Spleen (tissue), 11 donors: ENCODE measurements around the gene BANP. TPM values are rescaled to one million over a fixed set of nuclear protein-coding genes. Genes with fewer than 3 reads are reported as not detected.

Experiments
- DNase-seq: peaks from one replicate; pipeline ENCODE4 v3.0.0-alpha.2; 2020
- H3K27ac ChIP-seq, 8 donors: fragments of 200-600 bp; sonication (generic) in 7 of 8; 1 replicate in 4 of 8; 2 replicates in 4 of 8; pipeline versions ENCODE4 v1.5.0 to v1.8.0; 2016 to 2021; ENCODE audit warnings: inconsistent platforms in 4 of 8, mild to moderate bottlenecking in 4 of 8, moderate library complexity in 1 of 8
- H3K27me3 ChIP-seq, 7 donors: fragments of 200-600 bp; sonication (generic) in 6 of 7; replicated peaks in 1 of 7; 1 replicate in 4 of 7; 2 replicates in 3 of 7; pipeline versions ENCODE4 v1.5.0 to v1.8.0; 2016 to 2021; ENCODE audit warnings: inconsistent platforms in 3 of 7, mild to moderate bottlenecking in 1 of 7
- H3K36me3 ChIP-seq, 6 donors: fragments of 200-600 bp; sonication (generic) in 5 of 6; 1 replicate in 4 of 6; 2 replicates in 2 of 6; pipeline versions ENCODE4 v1.5.0 to v1.8.0; 2016 to 2021; ENCODE audit warnings: inconsistent platforms in 2 of 6
- H3K4me1 ChIP-seq, 6 donors: fragments of 200-600 bp; sonication (generic) in 5 of 6; 1 replicate in 3 of 6; 2 replicates in 3 of 6; pipeline versions ENCODE4 v1.5.0 to v1.8.0; 2016 to 2021; ENCODE audit warnings: inconsistent platforms in 3 of 6
- H3K4me3 ChIP-seq, 8 donors: fragments of 200-600 bp; sonication (generic) in 7 of 8; 1 replicate in 4 of 8; 2 replicates in 4 of 8; pipeline versions ENCODE4 v1.5.0 to v1.8.0; 2016 to 2021; ENCODE audit warnings: inconsistent platforms in 4 of 8, mild to moderate bottlenecking in 4 of 8, moderate library complexity in 2 of 8
- H3K9me3 ChIP-seq, 8 donors: fragments of 200-600 bp; sonication (generic) in 7 of 8; 1 replicate in 4 of 8; 2 replicates in 4 of 8; pipeline versions ENCODE4 v1.5.0 to v1.8.0; 2016 to 2021; ENCODE audit warnings: inconsistent platforms in 4 of 8
- POLR2A ChIP-seq, 3 donors: fragments of 450-650 bp; IDR thresholded peaks; one replicate each; pipeline ENCODE4 v1.5.1; 2017; ENCODE audit warnings: antibody characterized with exemption in 3 of 3, mild to moderate bottlenecking in 1 of 3
- POLR2AphosphoS5 ChIP-seq, 3 donors: sonication (generic); formaldehyde crosslinking; IDR thresholded peaks; one replicate each; pipeline ENCODE4 v1.5.1; 2017; ENCODE audit warnings: antibody characterized with exemption in 3 of 3
- WGBS, 5 donors: extraction: QIAGEN DNeasy Blood & Tissue Kit in 3 of 5; methylation state at CpG; one replicate each; pipeline versions ENCODE4 v1.1.5 to v1.1.7; 2013 to 2018; 5-methylcytosine and 5-hydroxymethylcytosine counted together
- intact Hi-C: fragments of 100-400 bp; cut with DNase I; formaldehyde crosslinking; loops from one replicate; pipeline ENCODE4 v1.15.0; 2023; ENCODE audit warnings: low total_unique reads
- polyA plus RNA-seq, 3 donors: library from polyadenylated mRNA; stranded (reverse); fragments of 200-250 nt; gene quantifications; one replicate each; pipeline ENCODE4 v1.2.1, GENCODE V29; 2013
- total RNA-seq, 7 donors: library from RNA; depleted of rRNA in 3 of 7; stranded (reverse); fragments of >200 nt in 3 of 7; fragmentation: NEBNext Ultra II Directional in 4 of 7; extraction: Animal tissue kit (Norgen Biotek cat#: 25700) in 4 of 7; gene quantifications; one replicate each; pipeline versions ENCODE4 v1.1.0 to v1.2.1, GENCODE V29; 2016 to 2021
- TF ChIP-seq, protein P1 (sequence below), 11 experiments: fragments of 200-600 bp in 7 of 11; fragments of 450-650 bp in 4 of 11; sonication (generic) in 4 of 11; IDR thresholded peaks in 8 of 11; conservative IDR thresholded peaks in 3 of 11; 1 replicate in 7 of 11; 2 replicates in 4 of 11; pipeline versions ENCODE4 v1.4.0 to v1.8.0; 2016 to 2021; ENCODE audit warnings: antibody characterized with exemption in 11 of 11, inconsistent platforms in 4 of 11, mild to moderate bottlenecking in 1 of 11
- donor health status: healthy with polysubstance abuse.
- donor health status: DM: no; HTN: no; CAD: no; lungs with moderate emphysema.
- donor health status: DM: no; HTN: no; CAD: no.
- donor health status: Bipolar disorder and iron deficiency.
- donor health status: healthy.
- donor health status: DM: no; HTN: no; CAD: no.
- donor health status: DM: yes; HTN: yes; CAD: no.

The BANP gene
- total and polyA plus RNA-seq, 10 donors = 15.9 to 57.1 (median 42.7) TPM

DNA sequence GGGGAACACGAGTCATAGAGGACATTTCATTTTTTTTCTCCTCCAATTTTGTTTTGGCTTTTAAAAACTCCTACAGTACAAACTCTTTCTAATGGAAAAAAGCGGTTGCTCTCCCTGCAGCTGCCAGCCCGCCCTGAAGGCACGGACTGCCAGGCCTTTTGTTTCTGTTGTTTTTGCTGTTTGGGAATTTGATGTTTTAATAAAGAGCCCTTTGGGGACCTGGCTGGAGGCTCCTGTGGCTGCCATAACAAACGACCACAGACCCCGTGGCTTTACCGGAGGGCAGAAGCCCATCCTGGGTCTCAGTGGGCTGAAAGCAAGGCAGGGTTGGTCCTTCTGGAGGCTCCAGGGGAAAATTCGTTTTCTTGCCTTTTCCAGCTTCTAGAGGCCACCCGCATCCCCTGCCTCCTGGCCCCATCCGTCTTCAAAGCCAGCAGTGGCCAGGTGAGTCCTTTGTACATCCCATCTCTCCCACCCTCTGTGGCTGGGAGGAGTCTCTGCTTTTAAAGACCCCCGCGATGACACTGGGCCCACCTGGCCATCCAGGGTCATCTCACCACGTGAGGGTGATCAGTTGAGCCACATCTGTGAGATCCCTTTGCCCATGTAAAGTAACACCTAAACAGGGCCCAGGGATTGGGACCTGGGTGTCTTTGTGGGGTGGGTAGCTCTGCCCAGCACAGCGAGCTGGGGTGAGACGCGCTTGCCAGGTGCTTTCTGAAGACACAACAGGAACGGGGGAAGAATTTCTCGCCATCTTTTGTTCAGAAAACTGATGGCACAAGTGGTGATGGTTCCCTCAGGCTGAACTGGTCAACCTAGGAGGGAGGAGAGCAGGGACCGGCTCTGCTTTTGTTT lies 113.9 kb downstream of the BANP start:
- Histone ChIP-seq H3K4me1 (peaks cover 0 to 24% (median 15%) of the 10 kb centered on the region in 6 donors), H3K9me3 (no peaks in the 10 kb centered on the region), H3K27ac (no peak overlapping the region), H3K27me3 (no peaks in the 10 kb centered on the region), H3K36me3 (peaks cover 0 to 100% (median 24%) of the 10 kb centered on the region in 6 donors), H3K4me3 (no peak overlapping the region)
- peak; percentile 51 for DNase-seq
- WGBS, 5 donors = 94 to 97% (median 97%) methylated on average over 19 of the region's 19 CpGs
- intact Hi-C loops = no loop called here
- TF ChIP-seq POLR2AphosphoS5 (IDR thresholded peaks at IDR 0.05) (no peak), POLR2A (IDR thresholded peaks at IDR 0.05) (no peak)
- TF ChIP-seq, protein P1, sequence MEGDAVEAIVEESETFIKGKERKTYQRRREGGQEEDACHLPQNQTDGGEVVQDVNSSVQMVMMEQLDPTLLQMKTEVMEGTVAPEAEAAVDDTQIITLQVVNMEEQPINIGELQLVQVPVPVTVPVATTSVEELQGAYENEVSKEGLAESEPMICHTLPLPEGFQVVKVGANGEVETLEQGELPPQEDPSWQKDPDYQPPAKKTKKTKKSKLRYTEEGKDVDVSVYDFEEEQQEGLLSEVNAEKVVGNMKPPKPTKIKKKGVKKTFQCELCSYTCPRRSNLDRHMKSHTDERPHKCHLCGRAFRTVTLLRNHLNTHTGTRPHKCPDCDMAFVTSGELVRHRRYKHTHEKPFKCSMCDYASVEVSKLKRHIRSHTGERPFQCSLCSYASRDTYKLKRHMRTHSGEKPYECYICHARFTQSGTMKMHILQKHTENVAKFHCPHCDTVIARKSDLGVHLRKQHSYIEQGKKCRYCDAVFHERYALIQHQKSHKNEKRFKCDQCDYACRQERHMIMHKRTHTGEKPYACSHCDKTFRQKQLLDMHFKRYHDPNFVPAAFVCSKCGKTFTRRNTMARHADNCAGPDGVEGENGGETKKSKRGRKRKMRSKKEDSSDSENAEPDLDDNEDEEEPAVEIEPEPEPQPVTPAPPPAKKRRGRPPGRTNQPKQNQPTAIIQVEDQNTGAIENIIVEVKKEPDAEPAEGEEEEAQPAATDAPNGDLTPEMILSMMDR (IDR thresholded peaks at IDR 0.05 in 8 of 11, conservative IDR thresholded peaks at IDR 0.05 in 3 of 11) = no peak

DNA sequence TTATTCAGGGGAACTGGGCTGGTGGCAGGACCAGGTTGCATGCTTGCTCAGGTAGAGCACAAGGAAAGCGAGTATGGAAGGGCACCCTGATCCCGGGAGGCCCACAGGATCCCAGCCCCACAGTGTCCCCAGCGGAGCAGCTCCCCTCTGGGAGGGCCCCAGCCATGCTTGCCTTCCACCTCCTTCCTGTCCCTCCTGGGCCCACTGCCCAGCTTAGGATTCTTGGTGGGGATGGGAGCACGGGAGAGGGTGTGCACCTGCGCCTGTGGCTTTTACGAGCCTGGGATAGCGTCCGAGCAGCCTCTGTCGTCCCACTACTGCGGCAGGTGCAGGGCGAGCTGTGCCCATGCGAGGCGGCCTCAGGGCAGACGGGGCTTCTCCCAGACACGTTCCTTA lies 114.5 kb downstream of the BANP start:
- no peaks in the 10 kb centered on the region for H3K9me3 ChIP-seq
- 96 to 100% (median 97%) methylated on average over 1 to 15 of the region's 15 CpGs for WGBS, 5 donors
- H3K4me1 ChIP-seq = peaks cover 0 to 31% (median 17%) of the 10 kb centered on the region in 6 donors
- intact Hi-C loops = no loop called here
- peaks cover 0 to 100% (median 20%) of the 10 kb centered on the region in 6 donors for H3K36me3 ChIP-seq
- no peak overlapping the region for H3K4me3 ChIP-seq
- H3K27me3 ChIP-seq = no peaks in the 10 kb centered on the region
- DNase-seq = peak; percentile 69
- H3K27ac ChIP-seq = no peak overlapping the region
- TF ChIP-seq POLR2AphosphoS5 (IDR thresholded peaks at IDR 0.05) = no peak
- TF ChIP-seq, protein P1 (IDR thresholded peaks at IDR 0.05 in 8 of 11, conservative IDR thresholded peaks at IDR 0.05 in 3 of 11) = no peak

DNA sequence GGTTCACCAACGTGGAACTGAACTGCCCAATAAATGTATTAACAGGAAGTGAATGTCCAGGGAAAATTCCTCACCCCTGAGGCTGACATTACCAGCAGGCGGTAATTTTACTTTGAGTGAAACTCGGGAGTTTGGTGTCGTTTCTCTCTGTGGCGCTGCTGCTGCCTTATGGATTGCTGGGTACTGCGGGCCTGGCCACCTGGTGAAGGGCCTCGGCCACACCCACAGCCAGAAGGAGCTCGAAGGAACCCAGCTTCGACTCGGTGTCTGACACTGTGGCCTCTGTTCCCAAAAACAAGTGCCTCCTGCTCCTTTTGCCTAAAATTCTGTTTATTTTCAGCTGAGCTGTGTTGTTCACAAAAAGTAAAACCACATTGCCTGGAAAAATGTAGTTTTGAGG lies 115.0 kb downstream of the BANP start:
- Histone ChIP-seq H3K27ac (no peak overlapping the region), H3K36me3 (peaks cover 0 to 100% (median 19%) of the 10 kb centered on the region in 6 donors), H3K9me3 (no peaks in the 10 kb centered on the region), H3K27me3 (no peaks in the 10 kb centered on the region), H3K4me1 (peaks cover 0 to 35% (median 17%) of the 10 kb centered on the region in 6 donors), H3K4me3 (no peak overlapping the region)
- TF ChIP-seq POLR2AphosphoS5 (IDR thresholded peaks at IDR 0.05) (no peak), POLR2A (IDR thresholded peaks at IDR 0.05) (no peak)
- TF ChIP-seq, protein P1 (IDR thresholded peaks at IDR 0.05 in 8 of 11, conservative IDR thresholded peaks at IDR 0.05 in 3 of 11) = no peak
- peak; percentile 21 for DNase-seq
- WGBS, 5 donors = 90 to 93% (median 91%) methylated on average over 10 of the region's 10 CpGs
- intact Hi-C loops = no loop called here
